ENCODE data around the gene ZNF343.
"Not testable (repeated sequence)": the region's sequence is repeated elsewhere in the genome, so short reads cannot be mapped to it uniquely, and the experiment has no call there.

Gene ZNF343

DNA sequence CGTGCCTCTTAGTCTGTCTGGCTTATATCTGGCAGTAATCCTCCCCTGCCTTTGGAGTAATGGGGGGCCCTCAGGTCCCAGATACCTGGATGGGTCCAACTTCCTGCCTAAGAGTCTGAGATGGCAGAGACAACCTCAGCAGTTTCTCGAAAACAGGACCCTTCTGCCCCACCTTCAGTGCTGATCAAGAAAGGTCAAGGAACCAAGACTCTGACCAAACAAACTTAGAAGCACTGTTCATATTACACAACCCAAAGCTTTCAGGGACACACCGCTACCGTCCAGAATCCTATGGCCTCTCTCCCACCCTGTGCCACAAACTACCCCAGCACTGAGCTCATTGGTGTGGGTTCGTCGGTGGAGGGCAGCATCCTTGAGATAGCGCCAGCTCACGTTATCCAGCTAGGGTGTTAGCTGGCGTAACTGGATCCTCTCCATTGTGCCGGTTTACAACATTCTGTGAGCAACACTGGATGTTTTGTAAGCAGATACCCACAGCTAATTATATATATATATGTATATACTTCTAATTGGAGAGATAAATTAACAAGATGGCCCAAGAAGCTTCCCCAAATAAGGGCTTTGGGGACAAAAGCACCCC, 20.1 kb upstream of the ZNF343 start:
- DNase-seq (ENCODE audit: low spot score) = no peak
- TF ChIP-seq, protein P1, sequence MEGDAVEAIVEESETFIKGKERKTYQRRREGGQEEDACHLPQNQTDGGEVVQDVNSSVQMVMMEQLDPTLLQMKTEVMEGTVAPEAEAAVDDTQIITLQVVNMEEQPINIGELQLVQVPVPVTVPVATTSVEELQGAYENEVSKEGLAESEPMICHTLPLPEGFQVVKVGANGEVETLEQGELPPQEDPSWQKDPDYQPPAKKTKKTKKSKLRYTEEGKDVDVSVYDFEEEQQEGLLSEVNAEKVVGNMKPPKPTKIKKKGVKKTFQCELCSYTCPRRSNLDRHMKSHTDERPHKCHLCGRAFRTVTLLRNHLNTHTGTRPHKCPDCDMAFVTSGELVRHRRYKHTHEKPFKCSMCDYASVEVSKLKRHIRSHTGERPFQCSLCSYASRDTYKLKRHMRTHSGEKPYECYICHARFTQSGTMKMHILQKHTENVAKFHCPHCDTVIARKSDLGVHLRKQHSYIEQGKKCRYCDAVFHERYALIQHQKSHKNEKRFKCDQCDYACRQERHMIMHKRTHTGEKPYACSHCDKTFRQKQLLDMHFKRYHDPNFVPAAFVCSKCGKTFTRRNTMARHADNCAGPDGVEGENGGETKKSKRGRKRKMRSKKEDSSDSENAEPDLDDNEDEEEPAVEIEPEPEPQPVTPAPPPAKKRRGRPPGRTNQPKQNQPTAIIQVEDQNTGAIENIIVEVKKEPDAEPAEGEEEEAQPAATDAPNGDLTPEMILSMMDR (IDR thresholded peaks at IDR 0.05; ENCODE audit: extremely low read depth, insufficient read depth, missing control alignments) = no peak
- in situ Hi-C loops (cut with MboI; ENCODE audit: low pct_unique_long_range_greater_than_20kb, low sequenced_read_pairs, unreplicated experiment) = no loop called here

DNA sequence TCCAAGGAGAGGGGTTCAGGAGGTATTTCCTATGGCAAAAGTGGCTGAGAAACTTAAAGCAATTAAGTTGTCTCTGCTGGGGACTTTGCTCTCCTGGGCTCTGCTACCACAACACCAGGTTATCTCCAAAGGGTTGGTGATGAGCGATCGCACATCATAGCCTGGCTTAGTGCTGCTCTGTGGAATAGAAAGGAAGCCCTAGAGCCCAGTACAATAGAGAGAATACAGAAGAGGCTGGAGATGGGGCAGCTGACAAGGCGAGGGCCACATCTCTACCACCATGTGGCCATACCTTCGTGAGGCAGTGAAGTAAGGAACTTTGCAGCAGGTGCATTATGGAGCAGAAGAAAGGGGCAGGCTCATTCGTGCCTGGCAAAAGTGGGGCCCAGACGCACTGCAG, 19.0 kb upstream of the ZNF343 start:
- DNase-seq (ENCODE audit: low spot score) = no peak
- in situ Hi-C loops (cut with MboI; ENCODE audit: low pct_unique_long_range_greater_than_20kb, low sequenced_read_pairs, unreplicated experiment) = no loop called here
- TF ChIP-seq, protein P1 (IDR thresholded peaks at IDR 0.05; ENCODE audit: extremely low read depth, insufficient read depth, missing control alignments) = no peak

- DNase-seq (ENCODE audit: low spot score); in situ Hi-C loops (cut with MboI; ENCODE audit: low pct_unique_long_range_greater_than_20kb, low sequenced_read_pairs, unreplicated experiment): not testable (repeated sequence)
Measured at GRCh38 chr20:2526218-2526583, 17.5 kb upstream of the ZNF343 start.

DNA sequence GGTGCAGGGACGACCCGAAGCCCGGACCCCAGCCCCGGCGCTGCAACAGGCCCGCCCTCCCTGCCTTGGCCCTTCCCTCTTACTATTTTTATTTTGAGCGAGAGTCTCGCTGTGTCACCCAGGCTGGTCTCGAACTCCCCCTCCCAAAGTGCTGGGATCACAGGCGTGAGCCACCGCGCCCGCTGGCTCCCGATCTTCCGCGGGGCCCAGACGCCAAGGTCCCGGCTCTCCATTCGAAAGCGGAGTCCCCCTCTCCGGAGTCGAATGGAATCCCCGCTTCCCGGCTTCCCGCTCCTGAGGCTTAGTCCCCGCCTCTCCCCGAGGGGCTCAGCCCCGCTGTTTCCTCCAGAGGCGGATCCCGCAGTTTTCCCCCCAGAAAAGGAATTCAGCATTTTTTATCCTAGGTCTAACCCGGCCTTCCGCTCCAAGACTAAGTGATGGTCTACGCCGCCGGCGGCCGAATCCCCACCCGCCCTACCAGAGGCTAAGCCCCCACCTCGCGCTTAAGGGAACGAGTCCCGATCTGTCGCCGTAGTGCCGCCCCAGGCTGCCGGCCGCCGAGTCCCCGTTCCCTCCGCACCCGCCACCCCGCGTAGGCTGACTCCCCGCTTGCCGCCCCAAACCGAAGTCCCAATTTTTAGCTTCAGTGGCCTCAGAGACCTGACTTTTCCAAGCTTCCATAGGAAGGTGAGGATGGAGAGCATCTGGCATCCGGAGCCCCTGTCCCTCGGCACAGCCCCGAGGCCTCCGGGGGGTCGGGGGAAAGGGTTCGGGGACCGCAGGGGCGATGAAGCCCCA, 16.2 kb upstream of the ZNF343 start:
- in situ Hi-C loops (cut with MboI; ENCODE audit: low pct_unique_long_range_greater_than_20kb, low sequenced_read_pairs, unreplicated experiment) = no loop called here
- DNase-seq (ENCODE audit: low spot score) = peak; percentile 46
- TF ChIP-seq, protein P1 (IDR thresholded peaks at IDR 0.05; ENCODE audit: extremely low read depth, insufficient read depth, missing control alignments) = no peak

GRCh38 chr20:2523919-2524708, 15.4 kb upstream of the ZNF343 start:
- in situ Hi-C loops (cut with MboI; ENCODE audit: low pct_unique_long_range_greater_than_20kb, low sequenced_read_pairs, unreplicated experiment) = no loop called here
- peak; percentile 85 for DNase-seq (ENCODE audit: low spot score)
- TF ChIP-seq, protein P1 (IDR thresholded peaks at IDR 0.05; ENCODE audit: extremely low read depth, insufficient read depth, missing control alignments) = peak; percentile 93

- in situ Hi-C loops (cut with MboI; ENCODE audit: low pct_unique_long_range_greater_than_20kb, low sequenced_read_pairs, unreplicated experiment); DNase-seq (ENCODE audit: low spot score): not testable (repeated sequence)
Measured at GRCh38 chr20:2522826-2523429, 14.2 kb upstream of the ZNF343 start.

DNA sequence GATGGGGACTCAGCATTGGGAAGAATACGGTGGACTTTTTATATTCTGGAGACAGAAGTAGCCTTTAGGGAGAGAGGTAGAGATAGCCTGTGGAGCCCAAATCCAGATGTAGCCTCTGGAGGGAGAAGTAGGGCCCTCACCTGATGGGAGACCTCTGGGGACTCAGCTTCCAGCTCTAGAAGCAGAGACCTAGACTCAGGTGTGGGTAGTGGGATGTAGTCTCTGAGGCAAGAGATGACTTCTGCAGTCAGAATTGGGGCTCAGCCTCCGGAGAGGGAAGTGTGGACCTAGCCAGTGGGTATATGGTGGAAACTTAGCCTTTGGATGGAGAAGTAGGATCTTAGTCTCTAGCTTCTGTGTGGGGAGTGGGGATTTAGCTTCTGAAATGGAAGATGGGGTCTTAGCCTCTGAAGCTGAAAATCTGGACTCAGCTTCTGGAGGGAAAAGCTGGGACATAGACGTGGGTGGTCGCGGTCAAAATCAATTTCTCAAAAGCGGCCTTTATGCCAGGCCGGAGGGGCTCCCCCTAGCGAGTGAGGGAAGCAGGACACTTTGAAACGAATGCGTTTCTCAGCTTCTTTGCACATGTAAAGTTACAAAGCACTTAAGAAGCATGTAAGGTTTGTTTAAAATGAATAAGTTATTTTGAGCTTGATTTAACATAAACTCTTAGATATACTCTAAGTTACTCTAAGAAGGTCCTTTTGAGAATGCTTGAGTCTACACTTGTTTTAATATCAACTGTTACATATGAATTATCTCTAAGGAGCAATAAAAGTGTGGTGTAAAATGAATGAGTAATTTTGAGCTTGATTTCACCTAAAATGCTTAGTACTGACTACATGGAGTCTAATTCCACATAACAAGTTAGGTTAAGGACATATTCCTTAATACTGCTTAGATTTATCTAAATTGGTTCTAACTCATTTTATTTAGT, 12.9 kb upstream of the ZNF343 start:
- peak; percentile 48 for DNase-seq (ENCODE audit: low spot score)
- TF ChIP-seq, protein P1 (IDR thresholded peaks at IDR 0.05; ENCODE audit: extremely low read depth, insufficient read depth, missing control alignments) = peak; percentile 92
- in situ Hi-C loops (cut with MboI; ENCODE audit: low pct_unique_long_range_greater_than_20kb, low sequenced_read_pairs, unreplicated experiment) = no loop called here

Data from GM13977 (cell line).